PC-3 (cell line): ENCODE results near the gene CDKN2B-AS1.

Experiments
- CTCF ChIP-seq: fragments of 300-600 bp; sonication (generic); conservative IDR thresholded peaks from 2 replicates; pipeline ENCODE4 v1.5.1; 2017; ENCODE audit warnings: antibody characterized with exemption, low read depth, mild to moderate bottlenecking, low read length
- EZH2 ChIP-seq: fragments of 300-600 bp; sonication (generic); IDR thresholded peaks from one replicate; pipeline ENCODE4 v1.6.1; 2017; ENCODE audit warnings: antibody characterized with exemption, mild to moderate bottlenecking, low read length; ENCODE audit not compliant: unreplicated experiment
- EZH2phosphoT487 ChIP-seq: fragments of 300-600 bp; sonication (generic); IDR thresholded peaks from 2 replicates; pipeline ENCODE4 v1.6.1; 2018; ENCODE audit warnings: mild to moderate bottlenecking, antibody characterized with exemption, low read length, borderline replicate concordance

GRCh38 chr9:22117511-22118384 is 123.2 kb downstream of the CDKN2B-AS1 start:
- no peak for TF ChIP-seq EZH2phosphoT487
- TF ChIP-seq CTCF: no peak
- no peak for TF ChIP-seq EZH2
